SW 1271 (cell line): ENCODE measurements around the gene VPS8.
A peak's percentile ranks its signal among the peaks of the same experiment; 100 is the strongest.

Experiments
- DNase-seq, 2 experiments: peaks; one replicate each; lab custom pipeline; 2025; lab: John Stamatoyannopoulos, UW

The VPS8 gene

DNA sequence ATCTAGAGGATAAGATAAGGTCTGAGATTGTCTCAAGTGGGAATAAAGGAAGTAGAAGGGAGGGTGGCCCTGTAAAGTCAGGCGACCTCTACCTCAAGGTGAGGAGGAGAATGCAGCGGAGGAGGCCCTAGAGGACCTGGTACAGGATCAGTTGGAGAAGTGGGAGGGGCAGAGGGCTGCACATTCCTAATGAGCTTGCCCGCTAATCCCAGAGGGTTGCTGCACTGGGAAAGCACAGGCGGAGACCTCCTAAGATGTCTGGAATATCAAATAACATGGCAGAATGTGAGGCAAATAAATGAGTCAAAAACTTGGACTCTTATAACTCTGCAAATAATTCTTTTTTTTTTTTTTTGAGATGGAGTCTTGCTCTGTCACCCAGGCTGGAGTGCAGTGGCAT, 30.2 kb upstream of the VPS8 start:
- no peak for DNase-seq

DNA sequence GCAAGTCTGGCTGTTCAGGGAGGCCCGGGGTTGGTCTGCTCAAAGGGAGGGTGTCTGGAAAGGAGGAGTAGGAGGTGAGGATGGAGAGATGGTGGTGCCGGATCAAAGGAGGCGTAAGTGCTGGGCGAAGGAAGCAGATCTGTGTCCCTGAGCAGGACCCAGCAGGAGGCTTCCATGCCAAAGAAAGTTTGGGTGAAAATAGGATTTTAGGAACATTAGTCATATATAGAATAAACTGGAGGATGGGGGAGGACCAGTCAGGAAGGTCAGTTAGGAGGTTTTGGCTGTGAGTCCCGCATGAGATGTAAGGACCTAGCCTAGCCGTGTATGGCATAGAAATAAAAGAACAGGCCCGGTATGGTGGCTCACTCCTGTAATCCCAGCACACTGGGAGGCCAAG, 28.6 kb upstream of the VPS8 start:
- no peak for DNase-seq

DNA sequence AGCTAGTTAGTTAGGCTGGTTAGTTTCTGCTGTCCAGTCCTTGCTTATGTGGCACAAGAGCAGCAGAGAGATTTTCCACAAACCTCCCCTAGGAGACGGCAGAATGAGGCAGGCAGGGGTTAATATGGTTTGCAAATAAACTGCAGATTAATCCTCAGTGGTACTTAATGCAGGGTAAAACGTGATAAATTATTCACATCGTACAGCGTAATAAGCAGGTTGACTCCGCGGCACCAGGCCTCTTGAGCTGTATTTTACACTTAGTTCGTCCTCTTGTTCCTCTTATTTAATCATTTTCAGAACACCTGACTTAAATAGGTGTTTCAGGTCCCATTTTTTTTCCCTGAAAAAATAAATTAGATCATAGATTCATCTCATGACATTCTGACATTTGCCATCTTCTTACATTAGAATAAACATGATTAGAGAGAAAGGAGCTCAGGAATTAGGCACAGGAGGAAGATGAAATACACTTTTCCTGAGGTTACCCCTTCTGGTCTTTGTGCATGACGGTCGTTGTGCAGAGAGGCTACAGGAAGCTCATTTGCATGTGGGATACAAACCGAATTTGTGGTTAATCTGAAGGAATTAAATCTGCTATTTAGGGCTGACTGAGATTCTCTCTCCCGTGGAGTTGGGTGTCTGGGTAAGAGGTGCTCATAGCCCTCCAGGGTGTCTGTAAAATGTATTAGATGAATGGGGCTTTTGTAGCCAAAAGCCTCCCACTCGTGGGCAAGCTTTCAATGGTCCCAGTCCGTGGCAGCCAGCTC, 27.1 kb upstream of the VPS8 start:
- DNase-seq = no peak

DNA sequence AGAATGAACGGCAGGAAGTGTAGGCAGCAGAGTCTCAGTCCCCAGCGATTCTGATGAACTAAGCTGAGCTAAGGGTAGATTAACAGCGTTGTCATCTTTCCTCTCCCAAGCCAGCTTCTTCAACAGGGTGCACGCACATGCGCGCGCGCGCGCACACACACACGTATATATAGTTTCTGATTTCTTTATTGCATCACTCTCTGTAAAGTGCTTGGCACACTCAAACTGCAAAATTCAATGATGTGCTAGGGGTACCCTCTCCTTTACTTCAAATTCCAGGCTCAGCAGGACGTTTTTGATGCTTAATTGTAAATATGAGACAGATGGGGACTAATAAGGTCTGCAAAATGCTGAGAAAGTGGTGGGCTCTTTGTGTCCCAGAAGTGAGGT, 26.1 kb upstream of the VPS8 start:
- no peak for DNase-seq

DNA sequence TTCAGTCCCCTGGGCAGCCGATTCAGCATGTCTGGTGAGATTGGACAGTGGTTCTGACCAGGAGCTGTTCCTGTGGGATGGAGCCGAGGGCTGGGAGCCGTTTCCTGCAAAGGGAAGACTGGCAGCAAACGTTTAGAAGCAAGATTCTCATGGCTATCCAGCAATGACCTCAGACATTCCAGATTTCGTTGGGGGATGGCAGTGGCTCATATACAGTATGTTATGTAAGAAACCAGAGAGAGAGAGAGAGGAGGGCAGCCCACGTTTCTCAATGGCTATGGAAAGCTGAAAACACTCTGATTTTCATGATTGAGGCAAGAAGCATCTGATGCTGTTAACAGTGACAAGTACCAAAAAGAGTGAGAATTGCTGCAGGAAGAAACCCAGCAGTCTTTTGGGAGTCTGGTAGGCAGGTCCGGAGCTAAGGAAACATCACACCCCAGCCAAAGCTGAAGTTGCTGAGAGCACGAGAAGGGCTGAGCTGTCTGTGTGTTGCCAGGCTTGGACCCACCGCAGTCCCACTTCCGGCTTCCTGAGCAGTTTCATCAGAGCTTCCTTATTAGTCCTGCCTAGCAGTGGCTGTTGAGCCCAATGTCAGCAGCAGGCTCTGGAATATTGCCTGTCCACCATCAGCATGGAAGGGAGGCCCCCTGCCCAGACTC, 25.6 kb upstream of the VPS8 start:
- DNase-seq = no peak

DNA sequence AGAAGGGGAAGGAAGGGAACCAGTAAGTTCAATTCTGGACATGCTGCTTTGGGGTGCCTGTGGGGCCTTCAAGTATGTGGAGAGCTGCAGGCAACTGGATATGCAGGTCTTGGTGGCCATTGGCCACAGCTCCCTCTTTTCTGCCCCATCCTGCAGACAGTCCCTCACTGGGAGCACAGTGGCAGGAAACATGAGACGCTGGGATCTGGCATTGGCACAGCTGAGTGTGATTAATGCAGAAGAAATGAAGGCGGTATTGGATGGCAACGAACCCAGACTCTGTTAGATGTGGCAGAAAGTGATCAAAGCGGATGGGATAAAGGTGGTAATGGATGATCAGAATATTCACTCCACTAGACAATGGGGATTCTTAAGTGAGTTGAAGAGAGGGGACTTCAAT, 23.2 kb upstream of the VPS8 start:
- peak in 1 of 2 experiments; percentile 6 for DNase-seq

DNA sequence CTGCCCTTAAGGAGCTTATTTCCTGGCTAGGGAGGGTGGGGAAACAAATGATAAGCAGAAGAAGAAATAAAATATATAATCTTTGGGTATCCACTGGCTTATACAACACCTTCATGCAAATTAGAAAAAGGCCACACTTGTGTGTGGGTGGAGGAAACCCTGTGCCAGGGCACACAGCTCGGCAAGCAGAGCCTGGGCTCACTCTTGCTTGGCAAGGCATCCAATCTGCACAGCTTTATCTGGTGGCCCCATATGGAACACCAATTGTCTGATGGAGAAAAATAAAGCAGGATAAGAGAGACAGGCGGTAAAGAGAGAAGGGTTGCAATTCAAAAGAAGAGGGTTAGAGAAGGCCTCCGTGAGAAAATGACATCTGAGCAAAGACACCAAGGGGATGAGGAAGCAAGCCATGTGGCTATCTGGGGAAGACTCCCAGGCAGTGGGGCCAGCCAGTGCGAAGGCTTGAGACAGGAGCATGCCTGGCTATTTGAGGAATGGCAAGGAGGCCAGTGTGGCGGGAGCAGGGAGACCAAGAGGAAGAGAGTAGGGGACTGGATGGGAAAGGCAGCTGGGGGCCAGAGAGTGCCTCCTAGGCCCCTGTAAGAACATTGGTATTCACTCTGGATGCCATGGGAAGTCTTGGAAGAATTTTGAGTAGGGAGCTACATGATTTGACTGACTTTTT, 22.5 kb upstream of the VPS8 start:
- no peak for DNase-seq

DNA sequence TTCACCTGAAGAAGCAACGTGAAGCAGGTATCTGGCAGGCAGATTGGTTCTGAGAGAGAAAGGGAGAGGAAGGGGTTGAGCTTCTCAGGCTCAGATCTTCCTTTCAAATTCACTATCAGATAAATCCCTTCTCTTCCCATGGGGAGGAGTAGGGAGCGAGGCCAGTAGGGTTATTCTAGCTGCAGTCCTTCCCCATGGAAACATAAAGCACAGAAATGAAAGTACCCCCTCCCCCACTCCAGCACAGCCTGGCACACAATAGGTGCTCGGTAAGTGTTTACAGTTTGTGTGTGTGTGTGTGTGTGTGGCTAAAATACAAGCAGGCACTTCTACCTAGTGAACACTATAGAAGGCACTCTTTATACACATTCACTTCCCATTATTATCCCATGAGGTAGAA, 20.8 kb upstream of the VPS8 start:
- DNase-seq = no peak

DNA sequence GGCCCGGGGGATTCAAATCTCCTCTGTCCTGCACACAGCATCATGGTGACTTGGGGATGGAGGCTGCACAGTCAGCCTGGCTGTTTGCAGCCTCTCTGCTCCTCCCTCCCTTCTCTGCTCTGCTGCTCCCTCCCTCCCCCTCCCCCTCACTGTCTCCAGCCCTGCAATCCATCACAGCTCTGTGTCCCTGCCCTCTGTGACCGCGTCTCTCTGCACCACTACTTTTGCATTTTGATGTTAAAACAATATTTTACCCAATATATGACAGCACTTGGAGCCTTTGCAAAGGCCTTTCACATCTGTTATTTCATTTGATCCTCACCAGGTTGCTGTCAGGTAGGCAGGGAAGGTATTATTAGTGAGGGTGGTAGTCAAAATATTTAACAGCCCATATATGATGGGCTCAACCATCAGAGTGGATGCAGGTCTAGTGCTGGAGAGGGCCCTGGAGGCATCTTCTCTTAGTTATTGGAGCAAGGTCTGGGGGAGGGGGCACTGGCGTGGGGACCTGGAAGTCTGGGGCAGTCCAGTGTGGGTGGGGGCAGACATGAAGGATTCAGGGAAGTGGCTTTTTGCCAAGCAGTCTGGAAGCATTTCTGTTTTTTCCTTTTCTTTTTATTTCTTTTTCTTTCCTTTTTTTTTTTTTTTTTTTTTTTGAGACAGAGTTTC, 16.3 kb upstream of the VPS8 start:
- DNase-seq = no peak

DNA sequence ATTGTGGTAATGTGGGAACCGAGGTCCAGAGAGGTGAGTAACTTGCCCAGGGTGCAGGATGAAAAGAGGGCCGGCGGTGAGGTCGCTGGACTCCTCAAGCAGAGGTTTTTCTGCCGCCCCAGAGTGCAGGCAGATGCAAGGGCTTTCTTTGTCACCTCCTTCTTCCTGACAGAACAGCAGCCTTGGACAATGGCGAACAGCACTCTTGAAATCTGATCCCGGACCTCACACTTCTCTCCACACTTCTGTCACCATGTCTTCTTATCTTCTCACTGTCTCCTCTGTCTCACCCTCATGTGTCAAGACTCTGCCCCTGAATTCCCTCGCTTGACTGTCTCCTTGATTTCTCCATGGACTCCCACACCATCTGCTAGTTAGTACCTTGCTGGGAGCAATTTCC, 15.4 kb upstream of the VPS8 start:
- DNase-seq = no peak

DNA sequence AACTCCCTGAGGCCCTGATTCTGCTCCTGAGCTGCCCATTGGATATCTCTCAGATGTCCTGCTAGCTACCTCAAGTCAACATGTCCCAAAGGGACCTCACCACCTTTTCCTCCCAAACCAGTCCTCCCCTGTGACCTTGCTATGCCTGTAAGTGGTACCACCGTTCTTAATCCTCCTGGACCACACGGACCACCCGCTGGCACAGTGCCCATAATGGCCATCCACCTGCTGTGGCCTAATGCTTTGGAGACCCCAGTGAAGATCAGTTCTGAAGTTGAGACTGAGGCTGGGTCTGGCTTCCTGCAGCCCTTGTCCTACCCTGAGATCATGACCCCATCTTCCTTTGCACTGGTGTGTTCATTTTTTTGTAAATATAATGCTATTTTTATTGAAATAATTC, 15.0 kb upstream of the VPS8 start:
- DNase-seq = no peak

DNA sequence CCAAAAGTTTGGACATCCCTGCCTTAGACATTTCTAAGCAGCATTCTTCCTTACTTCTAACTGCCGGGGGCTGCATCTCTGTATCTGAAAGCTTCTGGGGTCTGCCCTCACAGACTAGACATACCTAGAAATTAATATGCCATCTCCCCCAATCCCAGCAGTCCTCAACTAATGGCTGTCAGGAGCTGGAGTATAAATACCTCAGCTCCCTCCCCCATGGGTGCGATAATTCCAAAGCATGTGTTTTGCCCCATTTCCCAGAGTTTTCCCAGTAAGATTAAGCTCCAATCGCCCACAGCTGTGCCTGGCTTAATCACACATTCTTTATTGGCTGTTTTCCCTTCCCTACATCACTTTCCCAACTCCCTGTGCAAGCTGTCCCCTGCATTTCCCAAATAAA, 13.8 kb upstream of the VPS8 start:
- DNase-seq = no peak

DNA sequence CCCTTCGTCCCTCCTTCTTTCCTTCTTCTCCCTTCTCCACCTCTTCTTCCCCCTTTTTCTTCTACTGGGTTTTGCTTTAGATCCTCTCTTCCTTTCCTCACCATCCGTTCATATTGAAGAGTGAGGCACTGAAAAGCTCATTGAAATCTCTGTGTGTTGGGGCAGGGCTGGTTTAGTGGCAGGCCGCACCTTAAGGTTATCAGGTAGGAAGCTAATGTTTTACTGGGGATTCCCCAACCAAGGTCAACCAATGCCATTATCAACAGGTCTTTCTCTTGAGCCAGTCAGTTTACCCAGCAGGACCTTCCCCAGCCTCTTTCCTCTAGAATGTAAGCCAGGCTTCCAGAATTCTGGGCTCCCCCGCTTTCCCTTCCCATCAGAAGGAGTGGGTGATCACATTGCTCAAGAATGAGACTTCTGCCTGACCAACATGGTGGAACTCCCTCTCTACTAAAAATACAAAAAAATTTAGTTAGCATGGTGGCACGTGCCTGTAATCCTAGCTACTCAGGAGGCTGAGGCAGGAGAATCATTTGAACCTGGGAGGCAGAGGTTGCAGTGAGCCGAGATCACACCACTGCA, 11.5 kb upstream of the VPS8 start:
- DNase-seq = no peak

DNA sequence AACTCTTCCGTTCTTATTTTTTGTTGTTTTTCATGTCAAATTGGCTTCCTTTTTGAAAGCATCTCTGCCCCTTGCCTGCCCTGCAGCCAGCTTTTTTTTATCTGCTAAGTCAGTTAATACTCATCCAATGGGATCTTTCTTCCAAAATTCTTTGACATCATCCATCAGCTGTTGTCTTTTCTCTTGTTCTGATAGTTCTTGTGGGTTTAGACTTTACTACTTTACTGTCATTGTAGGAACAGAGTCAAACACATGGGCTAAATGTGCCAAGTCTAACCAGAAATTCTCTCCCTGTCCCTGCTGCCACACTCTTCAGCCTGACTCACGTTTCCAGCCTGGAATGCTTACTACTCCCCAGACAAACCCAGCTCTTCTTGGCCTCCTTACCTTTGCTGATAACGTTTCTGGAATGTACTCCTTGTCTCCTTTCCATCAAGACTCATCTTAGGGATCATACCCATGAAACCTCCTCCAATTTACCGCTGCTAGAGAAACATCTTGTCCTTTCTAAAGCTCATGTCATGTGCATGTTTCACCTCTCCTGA, 10.7 kb upstream of the VPS8 start:
- DNase-seq = no peak

DNA sequence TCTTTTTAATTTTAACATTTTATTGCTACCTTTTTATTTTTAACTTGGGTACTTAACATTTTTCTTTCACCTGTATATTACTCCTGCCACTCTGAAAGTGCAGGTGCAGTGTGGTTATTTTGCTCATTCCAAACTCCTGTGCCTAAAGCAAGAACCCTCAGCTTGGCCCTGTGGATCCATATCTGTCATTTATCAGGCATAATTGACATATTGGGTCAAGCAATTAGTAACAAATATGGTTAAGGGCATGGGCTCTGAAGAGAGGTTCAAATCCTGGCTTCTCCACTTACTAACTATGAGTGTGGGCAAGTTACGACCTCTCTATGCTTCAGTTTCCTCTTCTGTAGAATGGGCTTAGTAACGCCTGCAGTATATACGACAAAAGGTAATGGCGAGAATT, 9.8 kb upstream of the VPS8 start:
- no peak for DNase-seq

DNA sequence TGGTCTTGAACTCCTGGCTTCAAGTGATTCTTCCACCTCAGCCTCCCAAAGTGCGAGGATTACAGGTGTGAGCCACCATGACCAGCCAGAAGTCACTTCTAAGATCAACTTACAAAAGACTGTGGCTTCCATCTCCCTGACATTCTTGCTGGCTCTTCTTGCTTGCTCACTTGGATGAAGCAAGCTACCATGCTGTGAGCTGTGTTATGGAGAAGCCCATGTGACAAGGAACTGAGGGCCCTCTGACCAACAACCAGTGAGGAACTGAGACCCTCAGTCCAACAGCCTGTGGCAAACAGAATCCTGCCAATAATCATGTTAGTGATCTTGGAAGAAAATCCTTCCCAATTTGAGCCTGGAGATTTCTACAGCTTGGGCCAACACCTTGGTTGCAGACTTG, 7.2 kb upstream of the VPS8 start:
- no peak for DNase-seq

DNA sequence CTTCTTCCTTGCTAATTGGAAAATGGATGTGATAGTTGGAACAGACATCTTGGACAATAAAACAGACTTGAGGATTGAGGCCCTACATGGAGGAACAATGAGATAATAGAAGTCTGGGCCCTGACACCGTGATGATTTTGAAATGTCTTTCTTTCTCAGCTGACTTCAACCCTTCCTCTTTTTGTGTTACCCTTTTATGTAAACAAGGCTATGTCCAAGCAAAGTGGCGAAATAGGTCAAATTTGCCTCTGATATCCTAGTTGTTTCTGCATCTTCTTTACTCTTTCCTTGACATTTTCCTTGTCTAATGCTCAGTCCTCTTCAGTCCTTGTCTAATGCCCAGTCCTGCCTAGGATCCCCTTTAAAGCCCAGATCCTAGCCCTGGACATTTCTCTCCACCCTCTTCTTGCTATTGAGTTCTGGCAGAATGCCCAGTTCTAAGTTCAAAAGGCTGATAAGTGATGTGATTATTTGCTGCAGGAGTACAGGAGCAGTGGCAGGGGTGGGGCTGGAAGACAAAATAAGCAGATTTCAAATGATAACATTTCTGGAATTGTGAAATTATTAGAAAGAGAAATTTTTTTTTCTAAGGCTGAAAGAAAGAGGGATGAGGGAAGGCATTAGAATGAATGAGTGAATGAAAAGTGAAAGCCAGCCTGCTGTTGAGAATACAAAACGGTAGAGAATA, 6.5 kb upstream of the VPS8 start:
- no peak for DNase-seq

DNA sequence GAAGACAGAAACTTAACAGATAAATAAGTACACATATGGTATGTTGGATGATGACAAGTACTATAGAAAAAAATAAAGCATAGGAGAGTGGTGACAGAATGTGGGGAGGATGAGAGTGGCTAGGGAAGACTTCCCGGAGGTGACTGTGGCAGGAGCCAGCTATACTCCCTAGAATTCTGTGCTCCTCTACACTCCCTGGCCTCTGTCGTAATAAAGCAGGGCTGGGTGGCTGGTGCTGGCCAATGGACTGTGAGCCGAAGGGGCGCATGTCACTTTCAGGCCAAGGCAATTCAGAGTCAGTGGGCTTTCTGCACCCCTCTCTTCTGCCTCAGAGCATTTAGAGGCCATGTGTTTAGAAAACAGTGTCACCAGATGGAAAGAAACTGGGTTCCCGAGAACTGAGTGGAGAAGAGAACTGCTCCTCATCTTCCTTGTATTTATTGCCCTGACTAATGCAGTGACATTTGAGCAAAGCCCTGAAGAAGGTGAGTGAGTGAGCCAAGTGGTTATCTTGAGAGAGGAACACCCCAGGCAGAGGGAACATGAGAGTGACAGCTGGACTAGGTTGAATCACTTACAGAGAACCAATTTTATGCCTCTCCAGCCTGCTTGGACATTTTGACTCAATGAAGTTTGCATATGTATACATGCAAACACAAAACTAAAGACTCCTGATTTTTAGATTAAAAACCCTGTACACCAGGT, 5.2 kb upstream of the VPS8 start:
- no peak for DNase-seq

DNA sequence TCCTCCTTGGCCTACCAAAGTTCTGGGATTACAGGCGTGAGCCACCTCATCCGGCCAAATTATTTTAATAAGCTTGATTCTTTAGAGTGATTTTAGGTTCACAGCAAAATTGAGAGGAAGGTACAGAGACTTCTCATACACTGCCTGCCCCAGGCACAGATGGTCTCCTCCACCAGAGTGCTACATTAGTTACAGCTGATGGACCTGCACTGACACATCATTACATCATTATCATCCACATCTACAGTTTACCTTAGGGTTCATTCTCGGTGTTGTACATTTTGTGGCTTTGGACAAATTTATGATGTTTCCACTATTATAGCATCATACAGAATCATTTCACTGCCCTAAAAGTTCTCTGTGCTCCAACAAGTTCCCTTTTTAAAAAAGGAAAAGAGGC, 4.4 kb upstream of the VPS8 start:
- DNase-seq = no peak

DNA sequence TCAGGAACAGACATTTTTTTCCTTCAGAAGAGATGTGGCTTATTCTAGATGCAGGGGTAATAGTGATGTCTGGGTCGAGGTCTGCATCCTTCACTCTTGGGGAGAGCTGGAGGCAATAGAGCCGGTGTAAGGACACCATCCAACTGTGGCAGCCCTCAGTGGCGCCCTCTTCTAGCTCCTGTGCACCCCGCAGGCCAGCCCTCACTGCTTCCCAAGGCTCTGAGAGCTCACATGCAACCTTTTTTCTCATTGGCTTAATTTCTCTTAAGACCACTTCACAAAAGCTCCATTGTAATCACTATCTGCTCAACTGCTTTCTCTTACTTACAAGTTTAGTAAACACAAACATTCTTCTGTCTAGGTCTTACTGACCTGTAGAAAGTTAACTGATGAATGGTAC, 3.9 kb upstream of the VPS8 start:
- no peak for DNase-seq

DNA sequence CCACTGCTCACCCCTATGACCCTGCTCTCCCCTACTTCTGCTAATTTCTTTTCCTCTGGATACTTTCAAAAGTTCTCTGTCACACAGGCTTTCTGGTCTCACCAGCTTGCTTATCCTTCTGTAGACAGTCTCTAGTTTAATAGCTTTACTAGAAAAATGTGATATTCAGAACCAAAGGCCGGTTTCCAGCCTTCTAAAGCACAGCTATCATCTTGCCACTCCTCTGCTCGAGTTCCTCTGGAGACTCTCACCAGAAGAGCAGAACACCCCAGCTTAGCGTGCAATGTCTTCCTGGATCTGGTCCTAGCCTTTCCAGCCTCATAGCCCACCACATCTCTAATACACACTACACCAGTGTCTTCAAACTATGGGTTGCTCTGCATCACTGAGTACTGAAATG, 1.8 kb upstream of the VPS8 start:
- DNase-seq = no peak
